GM18511 (cell line): ENCODE measurements around the gene FAM210A.
"Not testable (repeated sequence)": the region's sequence is repeated elsewhere in the genome, so short reads cannot be mapped to it uniquely, and the experiment has no call there.

ENCODE experiments used
- ATAC-seq: cut with Tn5 transposase; IDR thresholded peaks from one replicate; pipeline ENCODE4 v1.9.1; 2021; ENCODE audit warnings: mild to moderate bottlenecking, moderate library complexity; ENCODE audit not compliant: unreplicated experiment

The FAM210A gene, protein sequence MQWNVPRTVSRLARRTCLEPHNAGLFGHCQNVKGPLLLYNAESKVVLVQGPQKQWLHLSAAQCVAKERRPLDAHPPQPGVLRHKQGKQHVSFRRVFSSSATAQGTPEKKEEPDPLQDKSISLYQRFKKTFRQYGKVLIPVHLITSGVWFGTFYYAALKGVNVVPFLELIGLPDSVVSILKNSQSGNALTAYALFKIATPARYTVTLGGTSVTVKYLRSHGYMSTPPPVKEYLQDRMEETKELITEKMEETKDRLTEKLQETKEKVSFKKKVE

DNA sequence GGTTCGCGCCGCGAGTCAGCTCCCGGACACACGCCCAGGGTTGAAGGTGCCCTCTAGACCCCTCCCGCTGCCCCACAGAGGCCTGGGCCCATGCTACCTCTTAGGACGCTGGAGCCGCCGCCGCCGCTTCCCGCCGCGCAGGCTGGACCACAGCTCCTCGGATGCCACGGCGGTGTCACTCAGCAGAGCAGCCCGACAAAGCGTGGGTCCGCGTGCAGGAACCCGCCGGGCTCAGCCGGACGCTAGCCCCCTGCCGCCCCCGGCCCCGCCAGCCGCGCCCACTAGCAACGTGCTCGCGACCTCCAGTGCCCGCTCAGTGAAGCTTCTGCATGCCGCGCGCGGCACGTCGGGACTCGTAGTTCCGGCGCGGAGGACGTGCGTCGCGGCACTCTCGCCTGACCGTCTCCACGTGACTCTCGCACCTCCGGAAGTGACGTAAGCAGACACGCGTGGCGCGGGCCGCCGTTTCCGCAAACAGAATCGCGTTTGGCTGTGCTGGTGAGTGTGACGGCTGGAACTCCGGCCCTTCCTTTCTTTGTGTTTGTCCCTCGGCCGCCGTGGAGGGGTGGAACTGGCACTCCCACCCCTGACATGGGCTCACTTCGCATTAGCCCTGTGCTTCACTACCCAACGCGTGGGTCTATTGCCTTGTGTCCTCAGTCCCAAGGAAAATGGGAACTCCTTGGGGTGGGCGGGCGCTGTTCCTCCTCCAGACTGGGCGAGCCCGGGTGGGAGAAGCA is at the start of gene FAM210A, which contains the start of gene RNMT:
FAM210A (minus strand) TSS at position 327 of the 740 bp plus-strand sequence. CDS start 44,481 bp downstream, outside the sequence.
RNMT (plus strand) TSS at position 442 of the 740 bp plus-strand sequence. CDS start 4,845 bp downstream, outside the sequence.
- peak; percentile 90 for ATAC-seq

DNA sequence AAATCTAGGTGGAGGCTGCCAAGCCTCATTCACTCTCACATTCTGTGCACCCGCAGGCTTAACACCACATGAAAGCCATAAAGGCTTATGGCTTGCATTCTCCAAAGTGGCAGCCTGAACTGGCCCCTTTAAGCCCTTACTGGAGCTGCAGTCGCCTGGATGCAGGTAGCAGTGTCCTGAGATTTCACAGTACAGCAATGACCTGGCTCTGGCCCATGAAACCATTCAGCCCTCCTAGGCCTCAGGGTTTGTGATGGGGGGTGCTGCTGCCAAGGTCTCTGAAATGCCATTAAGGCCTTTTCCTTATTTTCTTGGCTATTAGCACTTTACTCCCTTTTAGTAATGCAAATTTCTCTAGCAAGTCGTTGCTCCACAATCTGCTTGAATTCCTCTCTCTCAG is 48.7 kb upstream of the FAM210A start:
- no peak for ATAC-seq

- no peak for ATAC-seq
Observed at GRCh38 chr18:13762690-13763439, 36.5 kb upstream of the FAM210A start.

DNA sequence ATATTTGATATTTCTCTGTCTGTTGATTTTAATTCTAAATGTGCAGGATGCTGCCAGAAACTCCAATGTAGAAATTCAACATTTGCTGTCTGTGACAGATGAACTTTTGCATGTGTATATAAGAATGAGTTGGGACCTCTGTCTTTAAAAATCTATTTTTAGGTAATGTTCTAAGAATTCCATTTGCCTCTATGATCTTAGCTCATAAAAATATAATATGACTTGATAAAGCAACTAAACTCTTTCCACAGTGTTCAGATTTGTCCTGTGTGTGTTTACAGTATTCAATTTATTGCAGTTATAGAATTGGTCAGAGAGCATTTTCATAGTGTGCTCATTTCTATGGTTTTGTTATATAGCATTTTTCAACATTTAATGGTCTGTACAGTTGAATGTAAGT is 33.7 kb upstream of the FAM210A start:
- ATAC-seq = no peak

- ATAC-seq = no peak
Observed at GRCh38 chr18:13758622-13759021, 32.3 kb upstream of the FAM210A start.

DNA sequence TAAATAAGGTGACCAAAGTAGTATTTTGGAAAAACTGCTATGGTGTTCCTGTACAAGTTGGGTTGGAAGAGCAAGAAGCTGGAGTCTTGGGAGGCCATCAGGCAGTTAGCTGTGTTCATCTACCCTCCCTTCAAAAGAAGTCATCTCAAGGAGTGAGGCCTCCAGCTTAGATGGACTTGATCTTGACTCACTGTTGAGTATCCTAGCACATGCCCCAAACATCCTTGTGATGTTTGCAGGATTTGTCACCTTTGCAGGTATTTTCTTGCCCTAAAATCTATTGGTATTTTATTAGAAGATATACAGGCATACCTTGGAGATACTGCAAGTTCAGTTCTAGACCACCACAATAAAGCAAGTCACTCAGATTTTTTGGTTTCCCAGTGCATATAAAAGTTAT is 30.3 kb upstream of the FAM210A start:
- ATAC-seq = no peak

- no peak for ATAC-seq
Observed at GRCh38 chr18:13756261-13756660, 29.9 kb upstream of the FAM210A start.

DNA sequence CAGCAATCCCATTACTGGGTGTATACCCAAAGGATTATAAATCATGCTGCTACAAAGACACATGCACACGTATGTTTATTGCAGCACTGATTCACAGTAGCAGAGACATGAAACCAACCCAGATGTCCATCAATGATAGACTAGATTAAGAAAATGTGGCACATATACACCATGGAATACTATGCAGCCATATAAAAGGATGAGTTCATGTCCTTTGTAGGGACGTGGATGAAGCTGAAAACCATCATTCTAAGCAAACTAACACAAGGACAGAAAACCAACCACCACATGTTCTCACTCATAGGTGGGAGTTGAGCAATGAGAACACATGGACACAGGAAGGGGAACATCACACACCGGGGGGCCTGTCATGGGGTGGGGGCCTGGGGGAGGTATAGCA is 25.2 kb upstream of the FAM210A start:
- not testable (repeated sequence) for ATAC-seq

DNA sequence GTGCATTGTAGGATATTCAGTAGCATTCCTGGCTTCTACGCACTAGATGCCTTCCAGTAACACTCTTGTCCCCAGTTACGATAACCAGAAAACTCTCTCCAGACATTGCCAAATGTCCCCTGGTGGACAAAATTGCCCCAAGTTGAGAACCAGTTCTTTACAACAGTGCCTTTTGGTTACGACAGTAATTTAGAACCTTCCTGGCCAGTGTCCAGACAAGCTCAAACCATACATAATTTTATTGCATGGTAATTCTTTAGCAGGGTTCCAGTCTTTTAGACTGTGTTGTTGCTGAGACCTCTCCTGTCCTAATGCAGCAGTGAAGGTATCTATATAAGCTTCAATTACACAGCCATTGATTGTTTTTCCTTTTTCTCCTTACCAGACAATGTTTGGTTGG is 20.3 kb upstream of the FAM210A start:
- ATAC-seq = no peak

GRCh38 chr18:13745696-13746095 is 19.3 kb upstream of the FAM210A start:
- no peak for ATAC-seq

DNA sequence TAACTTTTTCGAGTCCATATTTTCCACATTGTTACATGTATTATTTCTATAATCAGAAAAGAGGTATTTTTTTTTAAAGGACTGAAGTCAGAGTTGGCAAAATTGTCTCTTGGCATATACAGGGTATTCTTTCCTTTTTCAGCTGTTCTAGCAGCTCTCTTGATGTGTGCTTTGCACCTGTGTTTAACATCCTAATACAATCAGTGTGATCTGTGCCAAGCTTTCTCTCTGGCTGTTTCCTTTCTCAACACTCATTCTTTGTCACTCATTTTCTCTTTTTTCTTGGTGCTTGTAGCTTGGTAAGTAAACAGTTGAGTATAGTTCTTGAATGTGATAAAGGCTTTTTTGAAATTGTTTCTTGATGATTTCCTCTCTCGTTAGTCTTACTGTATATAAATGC is 9.3 kb upstream of the FAM210A start:
- ATAC-seq = no peak

- ATAC-seq = no peak
Observed at GRCh38 chr18:13730481-13730880, 4.1 kb upstream of the FAM210A start.

DNA sequence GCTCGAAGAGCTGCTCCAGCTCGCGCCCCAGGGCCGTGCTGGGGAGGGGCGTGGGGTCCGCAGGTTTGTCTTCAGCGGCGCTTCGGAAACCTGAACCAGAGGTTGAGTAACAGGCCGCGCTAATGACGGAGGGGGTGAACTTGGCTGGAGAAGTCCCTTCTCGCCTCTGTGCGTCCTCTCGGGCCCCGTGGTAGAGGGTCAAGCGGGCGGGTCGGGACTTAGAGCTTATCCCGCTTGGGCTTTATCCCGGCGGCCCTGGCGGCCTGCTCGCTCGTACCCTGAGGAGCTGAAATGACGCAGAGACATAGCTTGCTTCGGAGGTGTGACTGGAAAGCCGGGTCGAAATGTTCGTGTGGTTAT is 594 bp upstream of the FAM210A start:
- peak; percentile 29 for ATAC-seq

DNA sequence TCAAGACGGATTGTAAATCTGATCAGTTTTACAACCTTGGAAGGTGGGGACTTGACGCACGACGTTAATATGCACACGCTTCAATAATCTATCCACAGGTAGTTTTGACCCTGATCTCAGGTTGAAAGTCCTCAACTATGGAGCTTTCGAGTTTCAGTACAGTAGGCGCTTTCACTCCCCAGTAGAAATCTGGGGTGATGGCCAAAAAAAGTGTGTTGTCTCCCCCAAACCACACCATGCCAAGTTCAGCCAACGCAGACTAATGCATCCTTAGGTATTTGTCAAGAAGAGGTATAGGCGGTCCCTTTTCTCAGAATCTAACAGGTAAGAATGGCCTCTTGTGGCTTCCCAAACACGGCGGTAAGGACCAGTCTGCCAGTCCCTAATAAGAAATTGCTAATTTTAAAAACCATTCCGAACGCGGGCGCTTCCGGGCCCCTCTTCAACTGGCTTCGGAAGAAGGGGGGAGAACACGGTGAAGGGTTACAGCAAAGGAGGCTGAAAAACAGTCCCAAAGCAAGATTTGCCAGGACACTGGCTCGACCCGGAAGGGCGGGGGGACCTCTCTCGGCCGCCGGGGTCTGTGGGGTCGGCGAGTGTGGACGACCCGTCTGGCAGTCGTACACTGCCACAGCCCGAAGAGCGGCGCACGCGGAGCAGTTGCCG is 659 bp downstream of the FAM210A start:
- ATAC-seq = no peak

GRCh38 chr18:13720847-13721246 is 5.5 kb downstream of the FAM210A start:
- no peak for ATAC-seq

GRCh38 chr18:13720123-13720522 is 6.2 kb downstream of the FAM210A start:
- ATAC-seq = no peak

- no peak for ATAC-seq
Observed at GRCh38 chr18:13716916-13717315, 9.4 kb downstream of the FAM210A start.

GRCh38 chr18:13715330-13715729 is 11.0 kb downstream of the FAM210A start:
- ATAC-seq = no peak

- ATAC-seq = no peak
Observed at GRCh38 chr18:13713455-13714055, 12.8 kb downstream of the FAM210A start.

DNA sequence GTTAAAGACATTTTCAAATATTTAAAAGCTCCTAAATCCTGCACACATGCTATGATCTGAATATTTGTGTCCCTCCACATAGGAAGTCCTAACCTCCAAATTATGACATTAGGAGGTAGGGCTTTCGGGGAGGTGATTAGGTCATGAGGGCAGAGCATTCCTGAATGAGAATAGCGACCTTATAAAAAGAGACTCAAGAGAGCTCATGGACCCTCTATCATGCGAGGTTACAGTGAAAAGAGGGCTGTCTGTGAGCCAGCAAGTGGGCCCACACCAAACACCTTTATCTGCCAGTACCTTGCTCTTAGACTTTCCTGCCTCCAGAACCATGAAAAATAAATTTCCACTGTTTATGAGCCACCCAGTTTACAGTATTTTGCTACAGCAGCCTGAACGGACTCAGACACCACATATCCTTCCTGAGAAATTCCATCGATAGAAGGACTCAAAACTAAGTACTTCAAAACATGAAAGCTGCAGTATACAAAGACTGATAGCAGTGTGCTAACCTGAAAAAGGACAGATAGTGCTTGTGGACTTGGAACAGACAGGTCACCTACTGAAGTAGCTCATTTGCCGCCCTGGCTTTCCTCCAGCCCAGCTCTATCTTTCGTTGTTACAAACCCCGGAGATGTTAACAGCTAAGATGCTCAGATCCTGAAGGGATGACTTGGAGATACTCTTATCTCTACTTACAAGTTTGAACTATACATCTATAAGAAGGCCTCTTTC is 13.8 kb downstream of the FAM210A start:
- ATAC-seq = no peak
